HG02610 (cell line): ENCODE results near the gene MAP2.

Experiments used
- ATAC-seq: cut with Tn5 transposase; IDR thresholded peaks from one replicate; pipeline ENCODE4 v1.9.1; 2021; ENCODE audit warnings: mild to moderate bottlenecking, moderate library complexity; ENCODE audit not compliant: unreplicated experiment

The MAP2 gene

DNA sequence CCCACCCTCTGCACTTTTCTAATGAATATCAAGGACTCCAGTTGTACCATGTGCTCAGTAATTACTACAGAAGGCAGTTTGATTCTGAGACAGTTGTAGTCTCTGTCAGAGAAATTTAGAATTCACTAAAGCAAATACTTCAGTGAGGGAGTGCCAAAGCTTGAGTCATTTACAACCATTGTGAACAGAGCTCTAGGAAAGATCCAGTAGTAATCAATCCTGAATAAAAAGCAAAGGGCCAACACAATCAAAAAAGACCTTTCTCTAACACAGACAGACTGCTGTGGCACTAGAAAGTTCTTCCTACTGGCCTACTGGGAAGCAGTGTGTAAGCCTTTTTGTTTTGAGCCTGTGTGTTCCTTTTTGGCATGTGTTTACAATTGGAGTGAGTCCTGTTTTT is 212.2 kb downstream of the MAP2 start:
- ATAC-seq = no peak

DNA sequence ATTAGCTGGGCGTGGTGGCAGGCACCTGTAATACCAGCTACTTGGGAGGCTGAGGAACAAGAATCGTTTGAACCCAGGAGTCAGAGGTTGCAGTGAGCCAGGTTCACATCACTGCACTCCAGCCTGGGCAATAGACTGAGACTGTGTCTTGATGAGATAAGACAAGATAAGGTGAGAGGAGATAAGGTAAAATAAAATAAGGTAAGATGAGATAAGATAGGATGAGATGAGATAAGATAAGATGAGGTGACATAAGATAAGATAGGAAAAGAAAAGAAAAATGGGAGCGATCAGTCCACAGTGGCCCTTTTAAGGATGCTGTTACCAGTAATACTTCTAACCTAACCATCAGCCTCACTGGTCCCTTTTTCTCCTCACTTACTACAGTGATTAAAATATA is 213.4 kb downstream of the MAP2 start:
- ATAC-seq = no peak

DNA sequence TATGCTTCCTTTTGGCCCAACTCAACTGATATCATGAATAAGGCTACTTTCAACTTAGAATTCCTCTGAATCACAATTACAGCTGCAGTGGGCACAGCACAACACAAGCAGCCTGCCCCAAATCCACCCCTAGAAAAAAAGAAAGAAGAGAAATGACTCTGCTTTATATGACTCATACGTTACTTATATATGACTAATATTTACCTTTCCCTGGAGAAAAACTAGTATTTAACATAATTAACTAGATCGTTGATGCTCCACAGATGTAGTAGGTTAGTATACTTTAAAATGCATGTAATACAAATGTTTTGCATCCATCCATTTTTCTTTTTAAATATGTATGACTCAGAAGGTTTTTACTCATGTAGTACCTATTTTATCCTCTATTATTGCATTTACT is 214.5 kb downstream of the MAP2 start:
- no peak for ATAC-seq

DNA sequence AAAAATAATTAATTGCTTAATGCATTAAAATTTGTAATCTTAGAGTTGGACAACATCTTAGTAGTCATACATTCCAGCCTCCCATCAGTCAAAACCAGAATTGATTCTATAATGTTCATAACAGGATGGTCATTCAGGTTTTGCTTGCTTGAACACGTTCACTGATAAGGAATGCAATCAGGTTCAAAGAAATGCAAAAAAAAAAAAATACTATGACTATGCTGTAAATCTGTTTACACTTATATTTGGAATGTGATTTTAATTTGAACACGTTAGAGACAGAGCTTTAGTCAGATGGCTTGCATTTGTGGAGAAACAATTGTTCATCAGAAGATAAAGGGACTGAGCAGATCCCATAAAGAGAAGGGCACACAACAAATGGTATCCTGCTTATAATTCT is 216.5 kb downstream of the MAP2 start:
- no peak for ATAC-seq

DNA sequence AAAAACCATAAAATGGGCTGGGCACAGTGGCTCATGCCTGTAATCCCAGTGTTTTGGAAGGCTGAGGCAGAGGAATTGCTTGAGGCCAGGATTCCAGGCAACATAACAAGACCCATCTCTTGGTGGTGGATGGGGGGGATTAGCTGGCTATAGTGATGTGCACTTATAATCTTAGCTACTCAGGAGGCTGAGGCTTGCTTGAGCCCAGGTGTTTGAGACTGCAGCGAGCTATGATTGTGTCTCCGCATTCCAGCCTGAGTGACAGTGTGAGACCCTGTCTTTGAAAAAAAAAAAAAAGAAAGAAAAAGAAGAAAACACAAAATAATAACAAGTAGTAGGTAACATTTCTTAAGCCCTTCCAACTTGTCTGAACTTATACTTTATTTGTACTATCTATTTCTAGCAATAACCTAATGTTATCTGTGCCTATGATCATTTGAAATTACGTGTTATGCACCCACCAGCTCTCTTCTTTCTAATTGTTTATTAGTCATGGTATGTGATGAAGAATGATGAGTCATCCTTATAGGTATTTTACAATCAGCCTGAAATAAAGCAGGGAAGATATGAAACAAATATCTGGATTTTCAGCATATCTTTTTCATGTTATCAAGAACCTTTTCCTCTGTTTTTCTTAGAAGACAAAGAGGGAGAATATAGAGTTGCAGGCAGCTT is 218.4 kb downstream of the MAP2 start:
- no peak for ATAC-seq

DNA sequence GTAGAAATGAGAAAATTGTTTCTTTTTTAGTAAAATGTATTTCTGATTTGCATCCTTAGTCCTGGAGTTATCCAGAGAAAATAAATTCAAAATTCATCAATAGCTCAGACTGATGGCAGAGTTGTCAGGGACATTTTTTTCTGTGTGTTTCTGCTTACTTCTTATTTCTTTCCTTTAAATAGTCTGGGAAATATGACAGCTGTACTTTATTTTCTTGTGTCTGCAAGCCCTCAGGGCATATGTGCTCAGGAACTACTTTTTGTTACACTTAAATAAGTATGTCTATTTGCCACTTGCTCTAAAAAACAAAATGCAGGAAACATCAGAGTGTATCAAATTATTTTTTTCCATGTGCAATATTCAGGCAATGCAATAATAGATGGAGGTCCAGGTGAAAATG is 221.0 kb downstream of the MAP2 start:
- no peak for ATAC-seq

DNA sequence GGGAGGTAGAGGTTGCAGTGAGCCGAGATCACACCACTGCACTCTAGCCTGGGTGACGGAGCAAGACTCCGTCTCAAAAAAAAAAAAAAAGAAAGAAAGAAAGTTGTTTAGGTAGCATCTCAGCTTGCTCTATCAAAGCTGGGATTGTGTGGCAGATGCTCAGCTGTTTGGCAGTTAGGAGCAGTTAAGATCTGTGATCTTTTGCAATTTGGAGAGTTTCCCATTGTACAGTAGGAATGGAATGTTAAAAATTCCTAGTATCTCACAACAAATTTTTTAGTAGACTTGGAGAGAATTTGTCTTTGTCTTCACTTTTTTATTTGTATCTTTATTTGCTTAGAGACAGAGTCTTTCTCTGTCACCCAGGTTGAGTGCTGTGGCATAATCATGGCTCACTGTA is 224.9 kb downstream of the MAP2 start:
- no peak for ATAC-seq

DNA sequence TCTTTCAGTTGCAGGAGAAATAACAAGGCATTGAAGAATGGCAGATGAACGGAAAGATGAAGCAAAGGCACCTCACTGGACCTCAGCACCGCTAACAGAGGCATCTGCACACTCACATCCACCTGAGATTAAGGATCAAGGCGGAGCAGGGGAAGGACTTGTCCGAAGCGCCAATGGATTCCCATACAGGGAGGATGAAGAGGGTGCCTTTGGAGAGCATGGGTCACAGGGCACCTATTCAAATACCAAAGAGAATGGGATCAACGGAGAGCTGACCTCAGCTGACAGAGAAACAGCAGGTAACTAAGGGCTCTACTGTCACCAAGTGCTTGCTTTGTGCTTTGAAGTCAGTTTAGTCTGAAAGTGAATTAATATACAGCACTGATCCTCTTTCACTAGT is 229.3 kb downstream of the MAP2 start:
- ATAC-seq = no peak

DNA sequence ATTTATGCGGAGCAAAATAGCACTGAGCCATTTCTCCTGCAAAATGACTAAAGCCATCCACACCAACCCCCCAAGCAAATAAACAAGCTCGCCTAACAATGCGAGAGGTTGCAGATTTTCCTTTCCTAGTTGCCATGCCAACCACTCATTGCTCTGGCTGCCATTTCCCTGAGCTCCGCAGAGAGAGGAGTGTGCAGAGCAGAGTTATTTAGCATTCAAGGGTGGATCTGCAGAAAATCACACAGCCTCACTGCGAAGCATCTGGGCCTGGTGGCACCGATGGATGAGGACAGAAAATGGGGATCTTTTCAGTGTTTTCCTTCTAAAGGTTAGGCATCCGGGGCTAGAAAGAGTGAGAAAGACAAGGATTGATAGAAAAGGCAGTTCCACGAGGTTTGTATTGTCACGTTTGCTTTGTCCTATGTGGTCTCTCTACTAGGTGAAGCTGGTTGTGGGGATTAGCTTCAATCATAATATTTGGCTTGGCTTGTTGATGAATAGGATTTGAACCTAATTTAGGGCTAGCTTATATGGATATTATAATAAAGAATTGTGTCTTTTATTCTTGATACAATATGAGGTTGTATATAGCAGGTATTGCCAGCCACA is 237.5 kb downstream of the MAP2 start:
- ATAC-seq = no peak

DNA sequence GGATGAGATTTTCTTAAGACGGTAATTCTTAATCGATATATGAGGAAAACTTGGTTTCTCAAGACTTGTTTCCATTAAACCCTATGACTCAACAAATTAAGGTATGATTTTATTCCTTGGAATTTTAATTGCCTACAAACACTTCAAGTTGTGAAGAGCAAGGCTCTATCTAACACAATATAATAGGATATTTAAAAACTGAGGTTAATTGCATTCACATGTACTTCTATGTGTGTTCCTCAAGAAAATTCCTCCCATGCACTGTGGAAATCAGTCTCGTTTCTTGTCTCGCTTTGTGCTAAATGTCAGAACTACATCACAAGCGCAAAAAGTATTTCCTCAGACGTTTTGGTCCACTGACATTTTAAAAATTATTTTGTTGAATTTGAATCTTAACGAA is 238.2 kb downstream of the MAP2 start:
- ATAC-seq = no peak

DNA sequence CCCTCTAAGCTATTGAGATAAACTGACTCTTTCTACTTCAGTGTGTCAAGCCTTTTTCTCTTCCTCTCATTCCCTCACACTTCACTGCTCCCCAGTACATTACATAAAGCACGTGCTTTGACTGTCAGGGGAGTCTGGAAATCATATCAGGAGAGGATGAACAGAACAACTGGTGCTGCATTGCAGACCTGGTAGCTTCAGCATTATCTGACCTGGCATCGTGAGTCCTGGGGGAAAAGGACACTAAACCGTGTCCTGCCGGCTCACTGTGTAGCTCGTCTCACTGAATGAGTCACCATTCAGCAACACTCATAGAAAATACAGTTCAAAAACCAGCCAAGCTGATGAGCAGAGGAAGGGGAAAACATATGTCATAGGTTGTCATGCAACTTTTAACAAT is 239.3 kb downstream of the MAP2 start:
- no peak for ATAC-seq

DNA sequence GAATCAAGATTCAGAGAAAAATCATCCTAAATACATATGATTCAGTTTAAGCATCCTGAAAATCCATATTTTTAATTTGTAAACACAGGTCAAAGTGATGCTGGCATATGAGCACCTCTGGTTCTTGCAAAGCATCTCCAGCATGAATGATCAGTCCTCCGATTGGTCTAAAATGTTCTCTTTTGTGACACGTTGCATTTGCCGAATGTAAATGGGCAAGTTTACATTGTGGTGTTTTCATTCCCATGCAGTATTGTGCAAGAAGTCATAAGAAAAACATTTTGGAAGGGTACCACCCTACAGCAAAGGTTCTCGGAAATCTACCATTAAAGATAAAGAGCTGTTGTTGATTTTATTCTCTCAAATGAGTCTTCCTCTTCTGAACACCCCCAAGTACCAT is 239.8 kb downstream of the MAP2 start:
- ATAC-seq = no peak

DNA sequence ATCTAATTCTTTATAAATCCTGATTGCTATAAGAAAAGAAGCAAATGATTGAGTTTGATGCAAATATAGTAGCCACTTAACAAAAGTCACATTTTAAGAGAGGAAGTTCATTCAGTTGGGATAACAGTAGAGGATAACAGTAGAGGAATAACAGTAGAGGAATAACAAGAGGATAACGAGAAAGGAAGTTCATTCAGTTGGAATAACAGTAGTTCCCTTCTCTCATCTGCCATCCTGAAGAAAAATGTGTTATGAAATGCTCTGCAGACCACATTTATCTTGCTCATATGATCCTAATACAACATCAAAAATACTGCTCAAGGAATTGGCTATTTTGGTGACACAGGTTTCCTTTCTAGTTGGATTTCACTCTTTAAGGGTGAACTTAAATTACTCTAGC is 242.4 kb downstream of the MAP2 start:
- ATAC-seq = no peak

DNA sequence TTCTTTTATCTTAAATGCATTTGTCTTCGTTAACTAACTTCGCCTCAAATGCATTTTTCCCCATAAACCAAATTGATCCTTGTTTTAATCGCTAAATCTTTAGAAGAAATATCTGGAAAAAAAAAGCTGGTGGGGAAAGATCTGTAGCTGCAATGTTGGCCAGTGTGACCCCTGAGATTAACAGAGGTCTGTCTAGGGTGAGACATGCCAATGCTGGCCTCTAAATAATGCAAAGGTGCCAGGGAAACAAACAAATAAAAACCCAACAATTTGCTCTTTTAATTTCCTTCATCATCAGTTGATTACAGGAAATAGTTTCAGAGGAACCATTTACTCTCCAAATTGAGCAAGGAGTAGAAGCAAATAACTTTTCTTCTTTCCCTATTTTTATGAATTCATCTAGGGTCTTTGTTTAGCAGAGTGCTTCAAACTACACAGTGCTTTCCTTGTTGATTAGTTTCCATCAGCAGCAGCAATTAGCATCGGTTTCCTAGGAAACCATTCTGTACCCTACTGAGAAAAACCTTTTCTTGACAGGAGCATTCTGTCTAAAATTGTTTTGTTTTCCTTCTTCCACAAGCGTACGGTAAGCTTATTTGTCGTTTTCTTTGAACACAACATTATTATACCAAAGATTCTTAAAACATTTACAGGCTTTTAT is 247.3 kb downstream of the MAP2 start:
- ATAC-seq = no peak

DNA sequence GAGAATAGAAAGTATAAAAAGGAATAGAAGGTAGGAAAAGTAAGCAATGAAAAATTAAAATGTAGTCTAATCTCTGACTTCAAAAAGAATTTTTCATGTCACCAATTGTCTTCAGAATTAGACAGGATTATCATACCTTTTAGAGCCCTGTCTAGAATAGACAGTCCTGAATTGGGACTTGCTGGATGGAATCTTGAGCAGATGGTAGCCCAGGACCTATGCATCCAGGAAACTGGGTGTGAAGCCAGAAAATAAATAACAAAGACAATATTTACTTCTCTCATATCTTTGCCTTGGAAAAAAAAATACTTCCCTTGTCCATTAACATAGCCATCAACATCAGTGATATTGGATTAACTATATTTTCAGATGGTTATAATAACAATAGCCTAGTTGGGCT is 250.0 kb downstream of the MAP2 start:
- ATAC-seq = no peak

DNA sequence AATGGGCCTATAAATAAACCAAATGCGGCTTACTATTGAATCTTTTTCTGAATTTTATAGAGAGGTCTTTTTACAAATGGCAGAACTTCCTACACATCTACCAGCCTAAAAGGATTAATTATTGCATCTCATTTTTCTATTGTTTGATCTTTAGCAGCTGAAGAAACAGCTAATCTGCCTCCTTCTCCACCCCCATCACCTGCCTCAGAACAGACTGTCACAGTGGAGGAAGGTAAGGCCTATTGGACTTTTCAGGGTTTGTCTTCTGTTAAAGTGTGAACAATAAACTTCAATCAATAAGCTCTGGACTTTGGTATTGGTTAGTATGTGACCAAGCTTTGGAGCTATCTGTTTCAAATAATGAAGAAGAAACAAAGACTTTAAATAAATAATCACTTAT is 256.7 kb downstream of the MAP2 start:
- ATAC-seq = no peak

DNA sequence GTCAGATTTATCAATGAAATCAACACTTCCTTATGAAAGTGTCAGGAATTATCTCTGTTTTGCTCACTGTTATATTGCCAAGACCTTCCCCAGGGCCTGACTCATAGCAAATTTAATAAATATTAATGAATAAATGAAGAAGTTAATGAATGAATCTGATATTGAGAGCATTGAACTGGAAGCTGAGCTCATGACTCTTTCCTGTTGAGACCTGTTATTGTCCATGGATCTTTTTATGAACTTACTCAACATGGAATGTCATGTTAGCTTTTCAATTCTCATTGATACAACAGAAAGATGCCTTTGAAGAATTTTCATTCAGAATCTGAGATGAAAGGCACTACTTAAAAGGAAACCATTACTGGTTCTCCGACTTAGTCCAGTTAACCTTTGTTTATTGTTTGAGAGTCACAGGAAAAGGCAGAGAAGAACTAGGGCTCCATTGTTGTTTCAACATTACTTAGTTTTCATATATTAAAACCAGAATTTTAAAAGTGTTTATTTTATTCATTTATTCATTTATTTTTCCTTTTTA is 257.4 kb downstream of the MAP2 start:
- ATAC-seq = no peak

DNA sequence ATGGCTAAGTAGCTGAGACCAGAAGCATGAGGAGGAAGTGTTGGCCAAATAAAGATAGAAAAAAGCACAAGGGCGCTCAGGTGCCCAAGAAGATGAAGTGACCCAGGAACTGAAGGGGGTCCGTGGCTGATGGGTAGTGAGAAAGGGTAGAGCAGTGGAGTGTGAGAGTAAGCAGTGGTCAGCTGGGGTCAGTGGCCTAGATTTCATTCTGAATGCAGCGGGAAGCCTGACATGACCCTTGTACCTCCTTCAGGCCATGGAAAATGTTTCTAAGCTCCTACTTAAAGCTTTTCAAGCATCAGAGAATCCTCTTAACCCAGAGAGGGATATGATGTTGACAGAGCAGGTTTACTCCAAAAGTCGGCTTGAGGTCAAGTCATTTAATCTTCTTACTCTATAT is 258.8 kb downstream of the MAP2 start:
- ATAC-seq = no peak

DNA sequence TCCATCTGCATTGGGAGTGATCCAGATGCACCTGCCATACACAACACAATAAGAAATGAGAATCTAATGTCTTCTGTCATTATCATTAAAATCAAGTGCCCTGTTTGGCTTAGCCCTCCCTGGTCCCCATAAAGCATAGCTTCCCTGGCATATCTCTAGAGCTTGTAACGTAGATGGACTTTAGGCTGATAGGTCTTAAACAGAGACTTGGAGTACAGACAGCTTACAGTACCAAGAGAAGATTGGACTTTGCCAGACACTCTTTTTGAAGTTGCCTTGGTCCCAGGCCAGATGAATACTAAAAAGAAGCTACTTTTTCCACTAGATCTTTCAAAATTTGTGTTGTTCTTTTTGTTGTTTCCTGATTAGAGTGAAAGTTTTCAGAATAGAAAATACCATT is 261.5 kb downstream of the MAP2 start:
- ATAC-seq = no peak

DNA sequence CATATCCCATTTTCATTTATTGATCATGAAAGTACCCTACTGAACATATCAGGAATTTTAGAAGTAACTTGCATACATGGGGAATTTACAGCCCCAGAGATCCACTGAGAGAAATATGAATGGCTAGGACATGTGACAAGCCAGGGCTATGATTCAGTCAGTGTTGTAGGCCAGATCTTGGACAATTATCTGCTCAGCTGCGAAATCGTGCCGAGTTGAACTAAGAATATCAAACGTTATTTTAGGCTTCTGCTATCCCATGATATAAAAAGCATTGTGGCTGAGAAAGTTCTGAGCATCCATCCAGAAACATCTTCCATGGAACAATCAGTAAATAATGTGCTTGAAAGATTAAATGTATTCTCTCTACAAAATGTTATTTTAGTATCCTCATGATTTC is 262.1 kb downstream of the MAP2 start:
- no peak for ATAC-seq

DNA sequence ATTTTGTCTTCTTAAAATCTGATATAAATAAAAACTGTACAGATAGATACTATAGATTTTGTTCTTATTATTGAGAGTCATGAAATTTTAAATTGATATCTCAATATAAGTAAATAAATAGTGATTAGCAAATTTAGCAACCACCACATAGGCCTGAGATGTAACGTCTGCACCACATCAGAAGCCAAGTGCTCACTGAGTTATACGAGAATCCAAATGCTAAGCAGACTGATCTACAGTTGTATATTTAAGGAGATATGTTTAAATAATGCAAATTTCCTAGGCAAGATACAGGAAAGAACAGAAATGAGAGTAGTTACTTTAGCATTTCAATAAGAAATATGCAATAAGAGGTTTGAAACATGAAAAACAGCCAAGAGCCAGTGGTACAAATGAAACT is 262.6 kb downstream of the MAP2 start:
- no peak for ATAC-seq

DNA sequence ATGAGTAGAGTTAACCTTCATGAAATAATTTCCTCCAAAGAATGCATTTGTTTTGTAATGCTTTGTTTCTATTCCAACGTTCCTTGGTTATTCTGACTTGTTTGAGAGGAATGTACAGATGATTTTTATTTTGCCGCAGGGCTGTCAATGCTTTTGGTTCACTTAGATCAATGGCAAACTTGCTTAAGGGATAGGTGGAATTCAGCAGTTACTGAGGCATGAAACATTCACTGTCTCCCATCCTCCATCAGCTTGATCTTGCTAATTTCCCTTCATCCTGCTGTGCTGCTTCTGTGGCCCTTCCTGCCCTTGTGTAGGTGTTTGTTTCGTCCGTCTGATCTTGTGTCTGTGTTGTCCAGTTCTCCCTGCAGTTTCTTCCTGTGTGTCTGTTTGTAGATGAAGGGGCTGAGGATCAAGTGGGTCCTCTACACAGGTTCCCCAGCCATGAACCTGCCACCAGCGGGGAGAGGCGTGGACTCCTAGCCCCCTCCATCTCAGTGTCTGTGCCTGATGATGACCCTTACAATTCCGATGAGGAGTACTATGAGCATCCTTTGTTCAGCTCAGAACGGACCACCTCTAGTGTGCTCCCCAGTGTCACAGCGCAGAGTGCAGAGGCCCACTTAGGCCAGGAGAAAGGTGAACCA is 263.6 kb downstream of the MAP2 start:
- ATAC-seq = no peak
